ENCODE data around the gene MCM6.

DNA sequence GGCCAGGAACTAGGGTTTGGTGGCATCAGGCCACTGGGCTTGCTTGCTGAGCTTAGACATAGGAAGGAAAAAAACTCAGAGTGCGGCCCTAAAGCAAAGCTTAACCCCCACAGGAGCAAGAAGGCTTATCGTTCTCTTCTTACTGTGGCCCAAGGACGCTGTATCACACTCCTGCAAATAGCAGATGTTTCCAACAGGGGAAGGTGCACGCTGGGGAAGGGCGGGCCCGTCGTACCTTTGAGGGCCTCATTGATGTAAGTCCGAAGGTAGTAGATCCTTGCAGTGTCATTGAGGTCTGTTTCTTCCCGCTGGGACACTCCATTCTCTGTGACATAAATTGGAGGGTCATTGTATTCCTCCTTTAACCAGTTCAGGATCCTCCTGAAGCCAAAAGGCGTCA lies 85.8 kb downstream of the MCM6 start:
- TF ChIP-seq, protein P1, sequence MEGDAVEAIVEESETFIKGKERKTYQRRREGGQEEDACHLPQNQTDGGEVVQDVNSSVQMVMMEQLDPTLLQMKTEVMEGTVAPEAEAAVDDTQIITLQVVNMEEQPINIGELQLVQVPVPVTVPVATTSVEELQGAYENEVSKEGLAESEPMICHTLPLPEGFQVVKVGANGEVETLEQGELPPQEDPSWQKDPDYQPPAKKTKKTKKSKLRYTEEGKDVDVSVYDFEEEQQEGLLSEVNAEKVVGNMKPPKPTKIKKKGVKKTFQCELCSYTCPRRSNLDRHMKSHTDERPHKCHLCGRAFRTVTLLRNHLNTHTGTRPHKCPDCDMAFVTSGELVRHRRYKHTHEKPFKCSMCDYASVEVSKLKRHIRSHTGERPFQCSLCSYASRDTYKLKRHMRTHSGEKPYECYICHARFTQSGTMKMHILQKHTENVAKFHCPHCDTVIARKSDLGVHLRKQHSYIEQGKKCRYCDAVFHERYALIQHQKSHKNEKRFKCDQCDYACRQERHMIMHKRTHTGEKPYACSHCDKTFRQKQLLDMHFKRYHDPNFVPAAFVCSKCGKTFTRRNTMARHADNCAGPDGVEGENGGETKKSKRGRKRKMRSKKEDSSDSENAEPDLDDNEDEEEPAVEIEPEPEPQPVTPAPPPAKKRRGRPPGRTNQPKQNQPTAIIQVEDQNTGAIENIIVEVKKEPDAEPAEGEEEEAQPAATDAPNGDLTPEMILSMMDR (IDR thresholded peaks at IDR 0.05): no peak
- no peak for TF ChIP-seq POLR2A (IDR thresholded peaks at IDR 0.05)

All from thyroid gland (tissue), 4 donors.